ENCODE measurements around the gene UQCR10.

Gene UQCR10

GRCh38 chr22:29797351-29797750, 30.2 kb downstream of the UQCR10 start:
- peaks cover 18% of the 10 kb centered on the region for H3K4me1 Mint-ChIP-seq
- no peak overlapping the region for H3K4me3 Mint-ChIP-seq
- no peaks in the 10 kb centered on the region for H3K27me3 Mint-ChIP-seq
- H3K27ac Mint-ChIP-seq, result no peak overlapping the region
- no peaks in the 10 kb centered on the region for H3K9me3 Mint-ChIP-seq
- DNase-seq (no peak), ATAC-seq (no peak)

GRCh38 chr22:29798318-29798717, 31.1 kb downstream of the UQCR10 start:
- peaks cover 18% of the 10 kb centered on the region for H3K4me1 Mint-ChIP-seq
- no peak overlapping the region for H3K4me3 Mint-ChIP-seq
- DNase-seq (no peak), ATAC-seq (no peak)
- H3K27me3 Mint-ChIP-seq, result no peaks in the 10 kb centered on the region
- H3K9me3 Mint-ChIP-seq, result no peaks in the 10 kb centered on the region
- peak overlapping the region; percentile 48 to 75 for H3K27ac Mint-ChIP-seq

GRCh38 chr22:29798801-29799200, 31.6 kb downstream of the UQCR10 start:
- Mint-ChIP-seq H3K4me3 (no peak overlapping the region), H3K27ac (peak overlapping the region in 1 of 2 donors; percentile 48)

GRCh38 chr22:29799217-29799680, 32.1 kb downstream of the UQCR10 start:
- peak overlapping the region in 1 of 2 donors; percentile 69 for H3K27ac Mint-ChIP-seq

More at GRCh38 chr22:29798801-29799200, 31.6 kb downstream of the UQCR10 start:
- DNase-seq (no peak), ATAC-seq (no peak)
- peaks cover 18% of the 10 kb centered on the region for H3K4me1 Mint-ChIP-seq
- no peaks in the 10 kb centered on the region for H3K9me3 Mint-ChIP-seq
- H3K27me3 Mint-ChIP-seq, result no peaks in the 10 kb centered on the region

GRCh38 chr22:29801153-29801552, 34.0 kb downstream of the UQCR10 start:
- DNase-seq (no peak), ATAC-seq (no peak)
- peak overlapping the region in 1 of 2 donors; percentile 70 for H3K27ac Mint-ChIP-seq
- no peak overlapping the region for H3K4me3 Mint-ChIP-seq
- no peaks in the 10 kb centered on the region for H3K9me3 Mint-ChIP-seq
- H3K27me3 Mint-ChIP-seq, result no peaks in the 10 kb centered on the region
- peaks cover 18% of the 10 kb centered on the region for H3K4me1 Mint-ChIP-seq

More at GRCh38 chr22:29799217-29799680, 32.1 kb downstream of the UQCR10 start:
- DNase-seq (no peak), ATAC-seq (no peak)
- Mint-ChIP-seq H3K4me3 (no peak overlapping the region), H3K27me3 (no peaks in the 10 kb centered on the region), H3K9me3 (no peaks in the 10 kb centered on the region), H3K4me1 (peaks cover 18% of the 10 kb centered on the region)

GRCh38 chr22:29801796-29802195, 34.6 kb downstream of the UQCR10 start:
- H3K27me3 Mint-ChIP-seq, result no peaks in the 10 kb centered on the region
- DNase-seq (no peak), ATAC-seq (no peak)
- peak overlapping the region; percentile 70 to 93 for H3K27ac Mint-ChIP-seq
- H3K9me3 Mint-ChIP-seq, result no peaks in the 10 kb centered on the region
- peaks cover 18% of the 10 kb centered on the region for H3K4me1 Mint-ChIP-seq
- H3K4me3 Mint-ChIP-seq, result no peak overlapping the region

- H3K27ac Mint-ChIP-seq, result no peak overlapping the region
- ATAC-seq (no peak), DNase-seq (no peak)
- no peaks in the 10 kb centered on the region for H3K9me3 Mint-ChIP-seq
- H3K27me3 Mint-ChIP-seq, result no peaks in the 10 kb centered on the region
- no peak overlapping the region for H3K4me3 Mint-ChIP-seq
- H3K4me1 Mint-ChIP-seq, result peaks cover 7% of the 10 kb centered on the region
Observed at GRCh38 chr22:29803190-29803589, 36.0 kb downstream of the UQCR10 start.

- no peaks in the 10 kb centered on the region for H3K9me3 Mint-ChIP-seq
- no peaks in the 10 kb centered on the region for H3K4me1 Mint-ChIP-seq
- ATAC-seq, result no peak
- no peaks in the 10 kb centered on the region for H3K27me3 Mint-ChIP-seq
- H3K4me3 Mint-ChIP-seq, result no peak overlapping the region
- H3K27ac Mint-ChIP-seq, result no peak overlapping the region
- DNase-seq, result no peak
Observed at GRCh38 chr22:29804985-29805384, 37.8 kb downstream of the UQCR10 start.

GRCh38 chr22:29806196-29806595, 39.0 kb downstream of the UQCR10 start:
- no peak for ATAC-seq

GRCh38 chr22:29810216-29810615, 43.0 kb downstream of the UQCR10 start:
- H3K4me3 Mint-ChIP-seq, result no peak overlapping the region
- DNase-seq (no peak), ATAC-seq (no peak)
- no peaks in the 10 kb centered on the region for H3K27me3 Mint-ChIP-seq
- H3K9me3 Mint-ChIP-seq, result no peaks in the 10 kb centered on the region
- H3K27ac Mint-ChIP-seq, result no peak overlapping the region
- no peaks in the 10 kb centered on the region for H3K4me1 Mint-ChIP-seq

More at GRCh38 chr22:29806196-29806595, 39.0 kb downstream of the UQCR10 start:
- H3K9me3 Mint-ChIP-seq, result no peaks in the 10 kb centered on the region
- H3K27me3 Mint-ChIP-seq, result no peaks in the 10 kb centered on the region
- H3K27ac Mint-ChIP-seq, result peak overlapping the region in 1 of 2 donors; percentile 69
- H3K4me1 Mint-ChIP-seq, result no peaks in the 10 kb centered on the region
- H3K4me3 Mint-ChIP-seq, result no peak overlapping the region
- DNase-seq, result no peak

- H3K4me1 Mint-ChIP-seq, result no peaks in the 10 kb centered on the region
- H3K4me3 Mint-ChIP-seq, result no peak overlapping the region
- ATAC-seq (no peak), DNase-seq (no peak)
- no peaks in the 10 kb centered on the region for H3K27me3 Mint-ChIP-seq
- no peaks in the 10 kb centered on the region for H3K9me3 Mint-ChIP-seq
- peak overlapping the region in 1 of 2 donors; percentile 22 for H3K27ac Mint-ChIP-seq
Observed at GRCh38 chr22:29811377-29811776, 44.2 kb downstream of the UQCR10 start.

- Mint-ChIP-seq H3K27me3 (no peaks in the 10 kb centered on the region), H3K4me1 (no peaks in the 10 kb centered on the region), H3K4me3 (no peak overlapping the region), H3K9me3 (no peaks in the 10 kb centered on the region), H3K27ac (no peak overlapping the region)
- ATAC-seq (no peak), DNase-seq (no peak)
Observed at GRCh38 chr22:29813126-29813525, 46.0 kb downstream of the UQCR10 start.

GRCh38 chr22:29813563-29813962, 46.4 kb downstream of the UQCR10 start:
- Mint-ChIP-seq H3K27me3 (no peaks in the 10 kb centered on the region), H3K9me3 (no peaks in the 10 kb centered on the region), H3K4me3 (no peak overlapping the region), H3K27ac (no peak overlapping the region), H3K4me1 (peaks cover 1% of the 10 kb centered on the region)
- no peak for DNase-seq
- no peak for ATAC-seq

- Mint-ChIP-seq H3K4me1 (peaks cover 5% of the 10 kb centered on the region), H3K27me3 (no peaks in the 10 kb centered on the region), H3K4me3 (no peak overlapping the region), H3K27ac (no peak overlapping the region), H3K9me3 (no peaks in the 10 kb centered on the region)
- DNase-seq, result no peak
- no peak for ATAC-seq
Observed at GRCh38 chr22:29814003-29814402, 46.8 kb downstream of the UQCR10 start.

- Mint-ChIP-seq H3K27me3 (no peaks in the 10 kb centered on the region), H3K4me3 (no peak overlapping the region), H3K4me1 (peaks cover 5% of the 10 kb centered on the region), H3K27ac (peak overlapping the region; percentile 49 to 76), H3K9me3 (no peaks in the 10 kb centered on the region)
- no peak for ATAC-seq
- no peak for DNase-seq
Observed at GRCh38 chr22:29815580-29815979, 48.4 kb downstream of the UQCR10 start.

GRCh38 chr22:29816128-29816527, 49.0 kb downstream of the UQCR10 start:
- Mint-ChIP-seq H3K4me3 (no peak overlapping the region), H3K27me3 (no peaks in the 10 kb centered on the region), H3K27ac (peak overlapping the region in 1 of 2 donors; percentile 76), H3K9me3 (no peaks in the 10 kb centered on the region), H3K4me1 (peaks cover 10% of the 10 kb centered on the region)
- no peak for ATAC-seq
- DNase-seq, result no peak

- Mint-ChIP-seq H3K27ac (no peak overlapping the region), H3K27me3 (no peaks in the 10 kb centered on the region), H3K4me3 (no peak overlapping the region)
Observed at GRCh38 chr22:29816539-29816938, 49.4 kb downstream of the UQCR10 start.

More at GRCh38 chr22:29816539-29816938, 49.4 kb downstream of the UQCR10 start:
- ATAC-seq (no peak), DNase-seq (no peak)
- Mint-ChIP-seq H3K9me3 (no peaks in the 10 kb centered on the region), H3K4me1 (peaks cover 14% of the 10 kb centered on the region)
